ENCODE measurements around the gene ARMC7. TPM values are rescaled to one million over a fixed set of nuclear protein-coding genes. Genes with fewer than 3 reads are reported as not detected.
A peak's percentile ranks its signal among the peaks of the same experiment; 100 is the strongest.

Gene ARMC7
- total RNA-seq, 4 donors from 2014 or later, result 3.5 to 10.3 (median 6.7) TPM

GRCh38 chr17:75146592-75146991 is 36.8 kb downstream of the ARMC7 start:
- DNase-seq (ENCODE audit: extremely low spot score), result no peak
- Histone ChIP-seq H3K36me3 (peaks cover 0 to 52% (median 30%) of the 10 kb centered on the region in 4 donors), H3K4me1 (no peaks in the 10 kb centered on the region), H3K27ac (replicated peaks in 1 of 4) (no peak overlapping the region), H3K27me3 (no peaks in the 10 kb centered on the region), H3K4me3 (no peak overlapping the region), H3K9me3 (no peaks in the 10 kb centered on the region)
- WGBS, result 79% methylated on average over 3 of the region's 3 CpGs
- intact Hi-C loops (cut with DNase I), result no loop called here
- TF ChIP-seq EP300 (IDR thresholded peaks at IDR 0.05) (no peak), POLR2AphosphoS5 (IDR thresholded peaks at IDR 0.05) (no peak), POLR2A (IDR thresholded peaks at IDR 0.05; ENCODE audit: low read depth) (no peak), CTCF (IDR thresholded peaks at IDR 0.05) (no peak)

DNA sequence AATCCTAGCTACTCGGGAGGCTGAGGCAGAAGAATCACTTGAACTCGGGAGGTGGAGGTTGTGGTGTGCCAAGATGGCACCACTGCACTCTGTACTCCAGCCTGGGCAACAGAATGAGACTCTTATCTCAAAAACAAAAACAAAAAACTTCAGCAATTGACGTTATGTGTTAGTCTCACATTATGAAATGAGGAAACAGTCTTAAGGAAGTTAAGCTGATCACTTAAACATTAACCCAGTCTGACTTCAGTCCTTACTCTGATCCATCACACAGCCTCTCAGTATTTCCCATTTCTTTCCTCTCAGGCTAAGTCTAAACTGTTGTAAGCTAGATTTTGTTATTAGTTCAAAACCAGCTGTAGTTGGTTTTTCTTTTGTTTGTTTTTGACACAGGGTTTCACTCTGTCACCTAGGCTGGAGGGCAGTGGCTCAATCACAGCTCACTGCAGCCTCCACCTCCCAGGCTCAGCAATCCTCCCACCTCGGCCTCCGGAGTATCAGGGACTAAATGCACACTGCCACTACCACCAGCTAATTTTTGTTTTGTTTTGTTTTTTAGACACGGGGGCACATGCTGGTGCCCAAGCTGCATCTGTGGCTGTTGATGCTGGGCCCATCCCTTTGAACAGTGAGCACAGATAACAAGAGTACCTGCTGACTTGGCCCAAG is 38.2 kb downstream of the ARMC7 start:
- Histone ChIP-seq H3K27ac (replicated peaks in 1 of 4) (no peak overlapping the region), H3K27me3 (no peaks in the 10 kb centered on the region), H3K4me1 (peaks cover under 1 to 6% (median 6%) of the 10 kb centered on the region in 4 donors), H3K9me3 (no peaks in the 10 kb centered on the region), H3K4me3 (no peak overlapping the region), H3K36me3 (peaks cover 0 to 50% (median 28%) of the 10 kb centered on the region in 4 donors)
- WGBS, result 82% methylated on average over 6 of the region's 6 CpGs
- intact Hi-C loops (cut with DNase I), result no loop called here
- DNase-seq (ENCODE audit: extremely low spot score), result no peak
- TF ChIP-seq POLR2AphosphoS5 (IDR thresholded peaks at IDR 0.05), result no peak
- TF ChIP-seq POLR2A (IDR thresholded peaks at IDR 0.05; ENCODE audit: low read depth), result no peak

DNA sequence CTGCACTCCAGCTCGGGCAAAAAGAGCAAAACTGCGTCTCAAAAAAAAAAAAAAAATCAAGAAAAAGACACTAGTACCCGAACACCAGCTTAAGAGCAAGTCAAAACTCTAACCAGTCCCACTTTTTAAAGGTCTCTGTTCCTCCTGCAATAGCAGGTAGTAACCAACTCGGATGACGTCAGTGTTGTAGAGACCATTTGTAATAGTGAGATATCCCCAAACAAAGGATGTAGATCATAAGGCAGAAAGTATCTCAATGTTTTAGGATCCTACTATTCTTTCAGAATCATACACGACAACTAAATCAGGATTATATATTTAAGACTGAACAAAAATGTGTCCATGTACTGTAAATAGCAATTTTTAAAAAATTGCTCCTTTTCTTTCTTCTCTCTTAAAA is 42.2 kb downstream of the ARMC7 start:
- Histone ChIP-seq H3K4me3 (no peak overlapping the region), H3K36me3 (peaks cover 0 to 16% (median 14%) of the 10 kb centered on the region in 4 donors), H3K27me3 (no peaks in the 10 kb centered on the region), H3K9me3 (no peaks in the 10 kb centered on the region), H3K4me1 (peaks cover 11 to 23% (median 21%) of the 10 kb centered on the region in 4 donors), H3K27ac (replicated peaks in 1 of 4) (no peak overlapping the region)
- TF ChIP-seq CTCF (IDR thresholded peaks at IDR 0.05) (no peak), POLR2A (IDR thresholded peaks at IDR 0.05; ENCODE audit: low read depth) (no peak), EP300 (IDR thresholded peaks at IDR 0.05) (no peak), POLR2AphosphoS5 (IDR thresholded peaks at IDR 0.05) (no peak)
- WGBS, result 86% methylated on average over 6 of the region's 6 CpGs
- intact Hi-C loops (cut with DNase I), result no loop called here
- DNase-seq (ENCODE audit: extremely low spot score), result no peak

- TF ChIP-seq POLR2AphosphoS5 (IDR thresholded peaks at IDR 0.05), result no peak
- TF ChIP-seq CTCF (IDR thresholded peaks at IDR 0.05), result no peak
- no peak for TF ChIP-seq POLR2A (IDR thresholded peaks at IDR 0.05; ENCODE audit: low read depth)
- TF ChIP-seq EP300 (IDR thresholded peaks at IDR 0.05), result no peak
- intact Hi-C loops (cut with DNase I), result no loop called here
- no peak for DNase-seq (ENCODE audit: extremely low spot score)
- 84% methylated on average over 6 of the region's 6 CpGs for WGBS
- H3K36me3 ChIP-seq, result peaks cover 0 to 10% (median 8%) of the 10 kb centered on the region in 4 donors
- H3K4me1 ChIP-seq, result peaks cover 11 to 23% (median 21%) of the 10 kb centered on the region in 4 donors
- H3K4me3 ChIP-seq, result no peak overlapping the region
- no peaks in the 10 kb centered on the region for H3K9me3 ChIP-seq
- no peaks in the 10 kb centered on the region for H3K27me3 ChIP-seq
- H3K27ac ChIP-seq (replicated peaks in 1 of 4), result no peak overlapping the region
These were observed 42.8 kb downstream of the ARMC7 start for GRCh38 chr17:75152523-75152921.

DNA sequence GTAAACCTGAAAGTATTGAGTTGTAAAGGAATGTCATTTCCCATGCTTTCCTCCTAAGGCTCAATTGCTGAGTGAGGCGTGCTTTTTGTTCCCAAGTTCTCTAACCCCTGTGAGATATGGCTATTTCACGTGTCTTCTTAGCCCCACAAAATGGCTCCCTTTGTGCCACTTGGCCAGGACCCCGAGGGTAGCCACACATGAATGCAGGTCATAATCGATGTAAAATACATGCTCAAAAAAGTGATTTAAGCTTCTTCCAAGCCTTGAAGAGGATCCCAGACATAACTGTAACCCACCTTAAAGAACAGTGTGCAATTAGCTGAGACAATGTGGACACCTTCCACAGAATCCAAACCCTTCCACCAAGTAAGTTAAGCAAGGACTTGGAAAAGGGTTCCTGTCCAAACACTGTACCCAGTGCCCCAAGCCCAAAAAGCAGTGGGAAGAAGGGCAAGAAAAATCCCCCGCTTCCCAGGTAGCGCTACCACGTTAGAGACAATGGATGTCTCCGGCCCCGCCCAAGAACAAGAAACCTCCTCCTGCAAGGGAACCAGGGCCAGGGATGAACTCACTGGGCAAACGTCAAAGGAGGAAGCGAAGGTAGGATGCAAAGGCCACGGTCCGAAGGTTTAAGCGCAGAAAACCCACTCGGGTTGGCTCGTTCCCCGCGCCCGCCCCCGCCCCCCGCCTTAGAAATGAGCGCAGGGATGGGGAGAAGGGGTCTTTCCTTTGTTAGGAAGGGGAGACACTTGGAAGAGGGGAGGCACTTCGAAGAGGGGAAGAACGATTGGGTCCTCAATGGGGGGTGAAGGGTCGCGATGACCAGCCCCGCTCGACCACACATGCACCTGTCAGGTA is 43.4 kb downstream of the ARMC7 start:
- no peaks in the 10 kb centered on the region for H3K9me3 ChIP-seq
- intact Hi-C loops (cut with DNase I), result no loop called here
- DNase-seq (ENCODE audit: extremely low spot score), result no peak
- H3K4me1 ChIP-seq, result peaks cover 11 to 23% (median 21%) of the 10 kb centered on the region in 4 donors
- WGBS, result 7% methylated on average over 24 of the region's 28 CpGs
- H3K36me3 ChIP-seq, result peaks cover 0 to 4% (median 3%) of the 10 kb centered on the region in 4 donors
- H3K4me3 ChIP-seq, result peak overlapping the region; percentile 74 to 97 (median 87)
- no peak overlapping the region for H3K27ac ChIP-seq (replicated peaks in 1 of 4)
- no peak for TF ChIP-seq CTCF (IDR thresholded peaks at IDR 0.05)
- TF ChIP-seq POLR2A (IDR thresholded peaks at IDR 0.05; ENCODE audit: low read depth), result no peak
- no peak for TF ChIP-seq POLR2AphosphoS5 (IDR thresholded peaks at IDR 0.05)
- no peak for TF ChIP-seq EP300 (IDR thresholded peaks at IDR 0.05)
- H3K27me3 ChIP-seq, result no peaks in the 10 kb centered on the region

All from esophagus muscularis mucosa (tissue), 4 donors.